ENCODE results near the gene CACNA1D.

Gene CACNA1D

GRCh38 chr3:53763353-53763752, 268.9 kb downstream of the CACNA1D start:
- no peaks in the 10 kb centered on the region for H3K36me3 ChIP-seq (ENCODE audit: low read length)
- H3K9ac ChIP-seq (ENCODE audit: low read length), result no peak overlapping the region
- no peaks in the 10 kb centered on the region for H3K27me3 ChIP-seq (ENCODE audit: low read length)
- no peaks in the 10 kb centered on the region for H3F3A ChIP-seq (ENCODE audit: insufficient read depth)
- no peak overlapping the region for H3K4me3 ChIP-seq (ENCODE audit: insufficient read depth, low read length, poor library complexity, severe bottlenecking)
- no peaks in the 10 kb centered on the region for H3K79me2 ChIP-seq (ENCODE audit: insufficient read depth, low read length)
- H3K27ac ChIP-seq (ENCODE audit: low read depth, low read length), result no peak overlapping the region
- H3K4me2 ChIP-seq (ENCODE audit: low read depth, low read length, poor library complexity, severe bottlenecking), result no peak overlapping the region
- no peaks in the 10 kb centered on the region for H4K20me1 ChIP-seq (ENCODE audit: low read depth, low read length)
- H2AFZ ChIP-seq (ENCODE audit: low read depth, low read length, severe bottlenecking), result no peak overlapping the region
- H3K9me3 ChIP-seq (ENCODE audit: insufficient read depth, low read length), result no peaks in the 10 kb centered on the region
- H3K9me2 ChIP-seq (replicated peaks; ENCODE audit: insufficient read depth, low read length), result no peaks in the 10 kb centered on the region
- no peak for TF ChIP-seq EZH2phosphoT487 (conservative IDR thresholded peaks at IDR 0.05; ENCODE audit: low read length)
- TF ChIP-seq CTCF (IDR thresholded peaks at IDR 0.05; ENCODE audit: insufficient read depth, low read length, poor library complexity, severe bottlenecking), result no peak

- TF ChIP-seq EZH2phosphoT487 (conservative IDR thresholded peaks at IDR 0.05; ENCODE audit: low read length), result no peak
- TF ChIP-seq CTCF (IDR thresholded peaks at IDR 0.05; ENCODE audit: insufficient read depth, low read length, poor library complexity, severe bottlenecking), result no peak
- Histone ChIP-seq H3K9me3 (ENCODE audit: insufficient read depth, low read length) (no peaks in the 10 kb centered on the region), H3K9me2 (replicated peaks; ENCODE audit: insufficient read depth, low read length) (no peaks in the 10 kb centered on the region), H3K36me3 (ENCODE audit: low read length) (no peaks in the 10 kb centered on the region), H3K4me3 (ENCODE audit: insufficient read depth, low read length, poor library complexity, severe bottlenecking) (no peak overlapping the region), H3K79me2 (ENCODE audit: insufficient read depth, low read length) (no peaks in the 10 kb centered on the region), H3F3A (ENCODE audit: insufficient read depth) (no peaks in the 10 kb centered on the region), H3K4me2 (ENCODE audit: low read depth, low read length, poor library complexity, severe bottlenecking) (no peak overlapping the region), H2AFZ (ENCODE audit: low read depth, low read length, severe bottlenecking) (no peak overlapping the region), H3K9ac (ENCODE audit: low read length) (no peak overlapping the region), H4K20me1 (ENCODE audit: low read depth, low read length) (no peaks in the 10 kb centered on the region), H3K27ac (ENCODE audit: low read depth, low read length) (no peak overlapping the region), H3K27me3 (ENCODE audit: low read length) (no peaks in the 10 kb centered on the region)
Measured at GRCh38 chr3:53764026-53764775, 269.8 kb downstream of the CACNA1D start.

- Histone ChIP-seq H3K4me3 (ENCODE audit: insufficient read depth, low read length, poor library complexity, severe bottlenecking) (no peak overlapping the region), H3K27me3 (ENCODE audit: low read length) (no peaks in the 10 kb centered on the region), H3K9ac (ENCODE audit: low read length) (no peak overlapping the region), H4K20me1 (ENCODE audit: low read depth, low read length) (no peaks in the 10 kb centered on the region), H3K9me2 (replicated peaks; ENCODE audit: insufficient read depth, low read length) (no peaks in the 10 kb centered on the region), H2AFZ (ENCODE audit: low read depth, low read length, severe bottlenecking) (no peak overlapping the region), H3F3A (ENCODE audit: insufficient read depth) (no peaks in the 10 kb centered on the region), H3K4me2 (ENCODE audit: low read depth, low read length, poor library complexity, severe bottlenecking) (no peak overlapping the region), H3K9me3 (ENCODE audit: insufficient read depth, low read length) (no peaks in the 10 kb centered on the region), H3K36me3 (ENCODE audit: low read length) (no peaks in the 10 kb centered on the region), H3K79me2 (ENCODE audit: insufficient read depth, low read length) (no peaks in the 10 kb centered on the region), H3K27ac (ENCODE audit: low read depth, low read length) (no peak overlapping the region)
- no peak for TF ChIP-seq EZH2phosphoT487 (conservative IDR thresholded peaks at IDR 0.05; ENCODE audit: low read length)
- no peak for TF ChIP-seq CTCF (IDR thresholded peaks at IDR 0.05; ENCODE audit: insufficient read depth, low read length, poor library complexity, severe bottlenecking)
Measured at GRCh38 chr3:53765753-53766152, 271.3 kb downstream of the CACNA1D start.

Measured in SU-DHL-6 (cell line).